ENCODE data around the gene GSE1.

GRCh38 chr16:85578599-85578948 is 34.5 kb upstream of the GSE1 start:
- TF ChIP-seq EZH2 (IDR thresholded peaks at IDR 0.05; ENCODE audit: low read length, unreplicated experiment) (no peak), CTCF (conservative IDR thresholded peaks at IDR 0.05; ENCODE audit: low read depth, low read length) (no peak)

Data from PC-3 (cell line).